H9 (cell line): ENCODE results near the gene GLOD4. TPM values are rescaled to one million over a fixed set of nuclear protein-coding genes. Genes with fewer than 3 reads are reported as not detected.
"Not testable (repeated sequence)": the region's sequence is repeated elsewhere in the genome, so short reads cannot be mapped to it uniquely, and the experiment has no call there.

Source experiments
- DNase-seq: peaks from one replicate; pipeline ENCODE4 v3.0.0-alpha.2; 2017
- H2AFZ ChIP-seq: one replicate; pipeline ENCODE4 v1.6.1; 2013; ENCODE audit warnings: mild to moderate bottlenecking, low read length, control low read depth, moderate library complexity
- H2AK5ac ChIP-seq: 2 replicates; pipeline ENCODE4 v1.6.1; 2013; ENCODE audit warnings: low read length, control low read depth, mixed read lengths; ENCODE audit not compliant: insufficient read length
- H2BK120ac ChIP-seq: one replicate; pipeline ENCODE4 v1.6.1; 2013; ENCODE audit warnings: low read depth, mild to moderate bottlenecking, low read length, control low read depth, inconsistent platforms; ENCODE audit not compliant: poor library complexity, severe bottlenecking
- H2BK12ac ChIP-seq: 2 replicates; pipeline ENCODE4 v1.6.1; 2013; ENCODE audit warnings: low read length, control low read depth, mixed read lengths, low read depth; ENCODE audit not compliant: insufficient read length
- H2BK15ac ChIP-seq: 2 replicates; pipeline ENCODE4 v1.6.1; 2013; ENCODE audit warnings: low read depth, low read length, control low read depth
- H2BK20ac ChIP-seq: one replicate; pipeline ENCODE4 v1.6.1; 2013; ENCODE audit warnings: low read depth, mild to moderate bottlenecking, low read length, control low read depth, inconsistent platforms; ENCODE audit not compliant: poor library complexity, severe bottlenecking
- H2BK5ac ChIP-seq: 2 replicates; pipeline ENCODE4 v1.6.1; 2013; ENCODE audit warnings: low read length, control low read depth, mixed read lengths; ENCODE audit not compliant: insufficient read length
- H3K14ac ChIP-seq: 2 replicates; pipeline ENCODE4 v1.6.1; 2013; ENCODE audit warnings: low read length, control low read depth; ENCODE audit not compliant: insufficient read depth
- H3K18ac ChIP-seq: 2 replicates; pipeline ENCODE4 v1.6.1; 2013; ENCODE audit warnings: low read depth, mild to moderate bottlenecking, mixed read lengths, low read length, control low read depth; ENCODE audit not compliant: insufficient read length
- H3K23ac ChIP-seq: 2 replicates; pipeline ENCODE4 v1.6.1; 2013; ENCODE audit warnings: low read length, control low read depth, mixed read lengths, low read depth; ENCODE audit not compliant: insufficient read length
- H3K23me2 ChIP-seq: 2 replicates; pipeline ENCODE4 v1.6.1; 2013; ENCODE audit warnings: low read depth, mild to moderate bottlenecking, mixed read lengths, low read length, control low read depth; ENCODE audit not compliant: insufficient read length, poor library complexity, severe bottlenecking
- H3K27ac ChIP-seq: 2 replicates; pipeline ENCODE4 v1.5.1; 2013; ENCODE audit warnings: low read length, control low read depth, mixed read lengths, low read depth; ENCODE audit not compliant: insufficient read length
- H3K27me3 ChIP-seq: 2 replicates; pipeline ENCODE4 v1.6.1; 2013; ENCODE audit warnings: low read length, control low read depth, inconsistent platforms; ENCODE audit not compliant: insufficient read depth
- H3K4ac ChIP-seq: 2 replicates; pipeline ENCODE4 v1.6.1; 2013; ENCODE audit warnings: low read depth, mild to moderate bottlenecking, control low read depth, inconsistent platforms, low read length, moderate library complexity
- H3K4me1 ChIP-seq: 2 replicates; pipeline ENCODE4 v1.6.1; 2013; ENCODE audit warnings: low read length, control low read depth, inconsistent platforms; ENCODE audit not compliant: insufficient read depth
- H3K4me2 ChIP-seq: 2 replicates; pipeline ENCODE4 v1.6.1; 2013; ENCODE audit warnings: low read length, control low read depth, mixed read lengths; ENCODE audit not compliant: insufficient read length, insufficient read depth
- H3K56ac ChIP-seq: 2 replicates; pipeline ENCODE4 v1.6.1; 2013; ENCODE audit warnings: low read depth, mild to moderate bottlenecking, mixed read lengths, low read length, control low read depth; ENCODE audit not compliant: insufficient read length
- H3K79me1 ChIP-seq: 2 replicates; pipeline ENCODE4 v1.6.1; 2013; ENCODE audit warnings: low read depth, mild to moderate bottlenecking, moderate library complexity, low read length, control low read depth, inconsistent platforms; ENCODE audit not compliant: insufficient read depth, poor library complexity, severe bottlenecking
- H3K79me2 ChIP-seq: 2 replicates; pipeline ENCODE4 v1.6.1; 2013; ENCODE audit warnings: low read length, control low read depth, inconsistent platforms; ENCODE audit not compliant: insufficient read depth
- H3K9ac ChIP-seq: 2 replicates; pipeline ENCODE4 v1.6.1; 2013; ENCODE audit warnings: low read length, control low read depth, mixed read lengths; ENCODE audit not compliant: insufficient read length; ENCODE audit errors: extremely low read depth
- H3K9me3 ChIP-seq: one replicate; pipeline ENCODE4 v1.6.1; 2013; ENCODE audit warnings: low read depth, low read length, inconsistent platforms; ENCODE audit not compliant: control insufficient read depth
- H3T11ph ChIP-seq: one replicate; pipeline ENCODE4 v1.6.1; 2013; ENCODE audit warnings: mild to moderate bottlenecking, low read length, control low read depth, inconsistent platforms
- H4K20me1 ChIP-seq: one replicate; pipeline ENCODE4 v1.6.1; 2013; ENCODE audit not compliant: control insufficient read depth, insufficient read length, insufficient read depth
- H4K5ac ChIP-seq: 2 replicates; pipeline ENCODE4 v1.6.1; 2013; ENCODE audit warnings: low read depth, mild to moderate bottlenecking, mixed read lengths, low read length, control low read depth; ENCODE audit not compliant: insufficient read length
- H4K8ac ChIP-seq: replicated peaks from 2 replicates; pipeline ENCODE4 v1.6.1; 2013; ENCODE audit warnings: low read length, control low read depth, mixed read lengths, low read depth; ENCODE audit not compliant: insufficient read length
- H4K91ac ChIP-seq: 2 replicates; pipeline ENCODE4 v1.6.1; 2013; ENCODE audit warnings: low read depth, mild to moderate bottlenecking, moderate library complexity, mixed read lengths, low read length, control low read depth; ENCODE audit not compliant: insufficient read length
- H3K27ac Mint-ChIP-seq, 3 experiments: 2 replicates in 2 of 3; 3 replicates in 1 of 3; pipeline ENCODE4 v1.8.0; 2020 to 2021; ENCODE audit warnings: mixed read lengths in 3 of 3, mild to moderate bottlenecking in 1 of 3, moderate library complexity in 1 of 3
- H3K27me3 Mint-ChIP-seq: 2 replicates; pipeline ENCODE4 v1.8.0; 2021; ENCODE audit warnings: low read depth, mild to moderate bottlenecking, moderate library complexity, mixed read lengths
- H3K36me3 Mint-ChIP-seq, 3 experiments: 2 replicates in 2 of 3; 3 replicates in 1 of 3; pipeline ENCODE4 v1.8.0; 2020 to 2021; ENCODE audit warnings: low read depth in 3 of 3, mixed read lengths in 3 of 3; ENCODE audit not compliant: insufficient read depth in 1 of 3
- H3K4me1 Mint-ChIP-seq, 2 experiments: 2 replicates each; pipeline ENCODE4 v1.8.0; 2020; ENCODE audit warnings: mixed read lengths in 2 of 2
- H3K4me3 Mint-ChIP-seq, 2 experiments: 2 replicates in 1 of 2; 3 replicates in 1 of 2; pipeline ENCODE4 v1.8.0; 2020 to 2021; ENCODE audit warnings: mild to moderate bottlenecking in 2 of 2, mixed read lengths in 2 of 2, moderate library complexity in 1 of 2
- H3K9me3 Mint-ChIP-seq, 2 experiments: 2 replicates in 1 of 2; 3 replicates in 1 of 2; pipeline ENCODE4 v1.8.0; 2020; ENCODE audit warnings: mild to moderate bottlenecking in 2 of 2, mixed read lengths in 2 of 2, moderate library complexity in 1 of 2
- WGBS: extraction: QIAGEN DNeasy Blood & Tissue Kit; methylation state at CpG from one replicate; pipeline ENCODE4 v1.1.7; 2013; ENCODE audit warnings: missing lambda C conversion rate, low lambda C conversion rate, mixed read lengths; ENCODE audit not compliant: insufficient read length; ENCODE audit errors: extremely low coverage; 5-methylcytosine and 5-hydroxymethylcytosine counted together
- total RNA-seq: library from RNA; stranded (reverse); gene quantifications from 2 replicates; pipeline ENCODE4 v1.2.1, GENCODE V29; 2021
- TF ChIP-seq, protein P1 (sequence below): fragments of 200-600 bp; sonication (generic); conservative IDR thresholded peaks from 3 replicates; pipeline ENCODE4 v1.8.0; 2021; ENCODE audit warnings: antibody characterized with exemption, mild to moderate bottlenecking

Gene GLOD4
- total RNA-seq, 1 experiment from 2014 or later, result 106 TPM

DNA sequence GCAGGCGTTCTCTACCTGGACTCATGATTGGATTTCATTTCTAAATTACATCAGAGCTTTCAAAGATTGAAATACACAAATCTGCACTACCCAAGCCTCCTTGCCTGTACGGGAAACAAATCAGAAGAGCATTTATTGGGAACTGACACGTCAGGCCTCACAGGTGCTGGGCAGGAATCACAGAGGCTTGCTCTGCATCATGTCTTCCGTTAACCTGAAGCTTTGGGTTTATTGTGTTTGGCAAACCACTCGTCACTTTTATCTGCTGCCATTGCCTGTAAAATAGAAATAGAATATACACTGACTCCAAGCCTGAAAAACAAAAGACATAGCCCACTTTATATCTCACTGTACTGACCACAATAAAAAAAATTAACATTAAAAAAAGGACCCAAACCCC lies 22.1 kb downstream of the GLOD4 start:
- H4K20me1 ChIP-seq, result no peaks in the 10 kb centered on the region
- no peak overlapping the region for H4K91ac ChIP-seq
- Mint-ChIP-seq H3K4me3 (no peak overlapping the region), H3K27ac (peak overlapping the region in 1 of 3 experiments; percentile 44; a peak in 1 of 7 replicates), H3K4me1 (peaks cover 12 to 13% of the 10 kb centered on the region in 2 experiments), H3K9me3 (peaks cover 0 to 4% of the 10 kb centered on the region in 2 experiments; a peak in 1 of 5 replicates), H3K27me3 (no peaks in the 10 kb centered on the region), H3K36me3 (peaks cover 21 to 78% (median 70%) of the 10 kb centered on the region in 3 experiments)
- no peaks in the 10 kb centered on the region for H3K79me1 ChIP-seq
- no peak for DNase-seq
- no peaks in the 10 kb centered on the region for H3K23me2 ChIP-seq
- no peak overlapping the region for H3K27ac ChIP-seq
- no peak overlapping the region for H3K9ac ChIP-seq
- H4K8ac ChIP-seq, result no peak overlapping the region
- no peak overlapping the region for H2BK20ac ChIP-seq
- TF ChIP-seq, protein P1, sequence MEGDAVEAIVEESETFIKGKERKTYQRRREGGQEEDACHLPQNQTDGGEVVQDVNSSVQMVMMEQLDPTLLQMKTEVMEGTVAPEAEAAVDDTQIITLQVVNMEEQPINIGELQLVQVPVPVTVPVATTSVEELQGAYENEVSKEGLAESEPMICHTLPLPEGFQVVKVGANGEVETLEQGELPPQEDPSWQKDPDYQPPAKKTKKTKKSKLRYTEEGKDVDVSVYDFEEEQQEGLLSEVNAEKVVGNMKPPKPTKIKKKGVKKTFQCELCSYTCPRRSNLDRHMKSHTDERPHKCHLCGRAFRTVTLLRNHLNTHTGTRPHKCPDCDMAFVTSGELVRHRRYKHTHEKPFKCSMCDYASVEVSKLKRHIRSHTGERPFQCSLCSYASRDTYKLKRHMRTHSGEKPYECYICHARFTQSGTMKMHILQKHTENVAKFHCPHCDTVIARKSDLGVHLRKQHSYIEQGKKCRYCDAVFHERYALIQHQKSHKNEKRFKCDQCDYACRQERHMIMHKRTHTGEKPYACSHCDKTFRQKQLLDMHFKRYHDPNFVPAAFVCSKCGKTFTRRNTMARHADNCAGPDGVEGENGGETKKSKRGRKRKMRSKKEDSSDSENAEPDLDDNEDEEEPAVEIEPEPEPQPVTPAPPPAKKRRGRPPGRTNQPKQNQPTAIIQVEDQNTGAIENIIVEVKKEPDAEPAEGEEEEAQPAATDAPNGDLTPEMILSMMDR, result no peak
- no peak overlapping the region for H3K18ac ChIP-seq
- H3K4me1 ChIP-seq, result no peaks in the 10 kb centered on the region
- H3K56ac ChIP-seq, result no peak overlapping the region
- no peak overlapping the region for H3K14ac ChIP-seq
- H2BK15ac ChIP-seq, result no peak overlapping the region
- no CpG with 5 or more reads among the region's 5 CpGs for WGBS
- no peak overlapping the region for H2AFZ ChIP-seq
- H3T11ph ChIP-seq, result no peak overlapping the region
- H2AK5ac ChIP-seq, result no peak overlapping the region
- no peak overlapping the region for H2BK12ac ChIP-seq
- no peak overlapping the region for H2BK120ac ChIP-seq
- H4K5ac ChIP-seq, result no peak overlapping the region
- no peaks in the 10 kb centered on the region for H3K79me2 ChIP-seq
- H2BK5ac ChIP-seq, result no peak overlapping the region
- no peak overlapping the region for H3K4me2 ChIP-seq
- no peaks in the 10 kb centered on the region for H3K27me3 ChIP-seq
- no peak overlapping the region for H3K23ac ChIP-seq
- no peak overlapping the region for H3K4ac ChIP-seq
- H3K9me3 ChIP-seq, result no peaks in the 10 kb centered on the region

DNA sequence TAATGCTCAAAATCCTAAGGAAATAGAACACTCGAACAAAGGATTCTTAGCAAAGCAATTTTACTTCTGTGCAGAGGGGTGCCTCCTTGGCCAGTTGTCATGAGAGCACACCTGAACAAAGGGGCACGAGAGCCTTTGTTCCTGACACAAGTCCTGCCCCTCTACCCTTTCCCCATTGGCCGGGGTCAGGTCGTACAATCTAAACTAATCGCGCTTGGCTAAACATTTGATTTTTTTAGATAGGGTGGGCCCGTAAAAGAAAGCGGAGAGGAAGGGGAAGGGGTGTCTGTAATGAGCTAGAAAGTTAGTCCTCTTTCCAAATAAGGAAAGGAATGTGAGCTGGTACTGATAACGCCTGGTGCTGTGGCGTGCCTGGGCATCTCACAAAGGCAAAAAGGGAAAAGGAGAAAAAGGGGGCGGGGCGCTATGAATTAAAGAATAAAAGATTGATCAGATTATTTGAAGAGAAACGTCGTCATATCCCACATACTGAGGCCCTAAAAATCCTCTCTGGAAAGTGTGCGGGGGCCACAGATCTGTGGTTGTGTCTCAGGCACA lies 26.0 kb downstream of the GLOD4 start:
- not testable (repeated sequence) for H2BK20ac ChIP-seq, H4K91ac ChIP-seq, H3K23ac ChIP-seq, H3K27me3 Mint-ChIP-seq, H3K18ac ChIP-seq, H3T11ph ChIP-seq, H3K14ac ChIP-seq, H4K8ac ChIP-seq, H2AK5ac ChIP-seq, H2BK15ac ChIP-seq, H3K79me2 ChIP-seq, H3K23me2 ChIP-seq, H3K4me1 ChIP-seq, H4K5ac ChIP-seq, H3K9me3 ChIP-seq, H2BK12ac ChIP-seq, H3K9me3 Mint-ChIP-seq, H3K56ac ChIP-seq, H4K20me1 ChIP-seq, H3K4ac ChIP-seq, H3K9ac ChIP-seq, H2AFZ ChIP-seq, H3K27ac ChIP-seq, H2BK5ac ChIP-seq, H2BK120ac ChIP-seq, H3K27me3 ChIP-seq, H3K4me3 Mint-ChIP-seq, H3K4me2 ChIP-seq, H3K79me1 ChIP-seq, DNase-seq
- WGBS, result no CpG with 5 or more reads among the region's 15 CpGs
- H3K27ac Mint-ChIP-seq, result peak overlapping the region; percentile 32 to 86 (median 64); a peak in 5 of 7 replicates
- peaks cover 24 to 26% of the 10 kb centered on the region in 2 experiments for H3K4me1 Mint-ChIP-seq
- H3K36me3 Mint-ChIP-seq, result peaks cover 18 to 54% (median 46%) of the 10 kb centered on the region in 3 experiments
